Neural progenitor cell (in vitro differentiated cells): ENCODE measurements around the gene TREM2. TPM values are rescaled to one million over a fixed set of nuclear protein-coding genes. Genes with fewer than 3 reads are reported as not detected.

ENCODE experiments used
- DNase-seq: peaks from one replicate; pipeline ENCODE4 v3.0.0-alpha.2; 2016; ENCODE audit warnings: low spot score
- H2AFZ ChIP-seq: fragments of 200-600 bp; sonication (generic); replicated peaks from 2 replicates; pipeline ENCODE4 v1.6.1; 2016; ENCODE audit warnings: antibody characterized with exemption
- H3F3A ChIP-seq: fragments of 200-600 bp; sonication (generic); 2 replicates; pipeline ENCODE4 v1.6.1; 2016; ENCODE audit warnings: antibody characterized with exemption, low read depth
- H3K27ac ChIP-seq: fragments of 200-600 bp; sonication (generic); 2 replicates; pipeline ENCODE4 v1.5.1; 2016; ENCODE audit warnings: mild to moderate bottlenecking
- H3K27me3 ChIP-seq: fragments of 200-600 bp; sonication (generic); 2 replicates; pipeline ENCODE4 v1.6.1; 2016; ENCODE audit warnings: mild to moderate bottlenecking, moderate library complexity
- H3K36me3 ChIP-seq: fragments of 200-600 bp; sonication (generic); 2 replicates; pipeline ENCODE4 v1.5.1; 2016
- H3K4me1 ChIP-seq: fragments of 200-600 bp; sonication (generic); 2 replicates; pipeline ENCODE4 v1.6.1; 2016; ENCODE audit warnings: mixed run types
- H3K4me2 ChIP-seq: fragments of 200-600 bp; sonication (generic); 2 replicates; pipeline ENCODE4 v1.6.1; 2016
- H3K4me3 ChIP-seq: fragments of 200-600 bp; sonication (generic); 2 replicates; pipeline ENCODE4 v1.5.1; 2016
- H3K79me2 ChIP-seq: fragments of 200-600 bp; sonication (generic); 2 replicates; pipeline ENCODE4 v1.6.1; 2016; ENCODE audit warnings: low read depth
- H3K9ac ChIP-seq: fragments of 200-600 bp; sonication (generic); 2 replicates; pipeline ENCODE4 v1.6.1; 2016
- H3K9me3 ChIP-seq: fragments of 200-600 bp; sonication (generic); 2 replicates; pipeline ENCODE4 v1.5.1; 2016; ENCODE audit warnings: low read depth
- H4K20me1 ChIP-seq: fragments of 200-600 bp; sonication (generic); 2 replicates; pipeline ENCODE4 v1.6.1; 2016; ENCODE audit warnings: low read depth
- H3K27ac Mint-ChIP-seq: 3 replicates; pipeline ENCODE4 v1.8.0; 2021; ENCODE audit warnings: mixed read lengths
- H3K27me3 Mint-ChIP-seq: 2 replicates; pipeline ENCODE4 v1.8.0; 2022; ENCODE audit warnings: low read depth, mild to moderate bottlenecking, inconsistent platforms, moderate library complexity, mixed read lengths; ENCODE audit not compliant: insufficient read depth
- H3K36me3 Mint-ChIP-seq: 3 replicates; pipeline ENCODE4 v1.8.0; 2021; ENCODE audit warnings: mixed read lengths
- H3K4me1 Mint-ChIP-seq: 3 replicates; pipeline ENCODE4 v1.8.0; 2021; ENCODE audit warnings: mixed read lengths
- H3K4me3 Mint-ChIP-seq: 3 replicates; pipeline ENCODE4 v1.8.0; 2021; ENCODE audit warnings: mild to moderate bottlenecking, moderate library complexity, mixed read lengths
- H3K9me3 Mint-ChIP-seq: 3 replicates; pipeline ENCODE4 v1.8.0; 2020; ENCODE audit warnings: mixed read lengths
- CTCF ChIP-seq: fragments of 200-600 bp; sonication (generic); IDR thresholded peaks from 2 replicates; pipeline ENCODE4 v1.5.1; 2017; ENCODE audit warnings: antibody characterized with exemption, mild to moderate bottlenecking
- EZH2 ChIP-seq: fragments of 200-600 bp; sonication (generic); IDR thresholded peaks from 2 replicates; pipeline ENCODE4 v1.6.1; 2017; ENCODE audit warnings: antibody characterized with exemption, mild to moderate bottlenecking, moderate library complexity
- EZH2phosphoT487 ChIP-seq: fragments of 200-600 bp; sonication (generic); IDR thresholded peaks from 2 replicates; pipeline ENCODE4 v1.6.1; 2017; ENCODE audit warnings: antibody characterized with exemption
- total RNA-seq: library from RNA; depleted of rRNA; stranded (reverse); fragments of >200 nt; gene quantifications from 2 replicates; pipeline ENCODE4 v1.2.3, GENCODE V29; 2015; ENCODE audit warnings: low replicate concordance

TREM2 gene
- total RNA-seq, 1 donor from 2014 or later, result not detected

DNA sequence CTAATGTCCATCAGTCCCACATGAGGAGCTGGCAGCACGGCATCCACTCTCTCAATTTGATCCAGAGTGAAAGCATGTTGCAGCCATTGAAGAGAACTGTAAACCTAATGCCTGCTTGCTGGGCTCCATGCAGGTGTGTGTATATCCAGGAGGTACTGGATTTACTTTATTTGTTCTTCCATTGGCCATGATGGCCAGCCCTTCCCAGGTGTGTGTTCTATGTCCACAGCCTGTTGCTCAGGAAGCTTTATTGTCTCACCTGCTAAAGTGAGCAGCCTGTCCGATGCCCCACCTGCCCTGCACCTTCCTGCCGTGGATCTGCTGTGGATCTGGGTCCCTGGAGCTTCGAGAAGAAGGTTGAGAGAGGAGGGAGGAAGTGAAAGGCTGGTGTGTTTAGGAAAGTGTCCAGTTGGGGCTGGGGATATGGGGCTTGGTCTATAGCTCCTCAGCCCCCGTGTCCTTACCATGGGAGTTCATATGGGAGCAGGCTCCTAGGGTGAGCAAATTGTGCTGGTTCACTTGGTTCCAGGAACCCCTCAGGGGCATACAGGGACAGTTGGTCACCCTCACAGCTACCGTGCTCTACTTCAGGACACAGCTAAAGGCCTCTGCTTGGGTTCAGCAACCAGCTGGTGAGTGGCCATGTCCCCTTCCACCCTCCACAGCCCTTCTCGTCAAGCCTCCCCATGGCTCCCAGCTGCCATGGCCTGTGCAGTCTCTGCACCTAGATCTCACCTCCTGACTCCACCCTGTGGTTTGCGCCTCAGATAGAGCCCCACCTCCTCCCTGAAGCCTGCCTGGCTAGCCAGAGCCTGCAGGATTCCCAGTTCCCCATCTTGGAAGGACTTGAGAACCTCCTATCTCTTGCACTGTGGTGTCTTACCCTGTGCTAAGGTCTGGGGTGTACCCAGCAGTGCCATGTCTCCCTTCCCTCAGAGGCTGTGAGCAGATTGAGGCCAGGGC is 25.3 kb upstream of the TREM2 start:
- Mint-ChIP-seq H3K4me1 (peaks cover 2% of the 10 kb centered on the region), H3K9me3 (peaks cover 11% of the 10 kb centered on the region), H3K27ac (no peak overlapping the region), H3K36me3 (no peaks in the 10 kb centered on the region), H3K4me3 (no peak overlapping the region), H3K27me3 (peaks cover 13% of the 10 kb centered on the region)
- Histone ChIP-seq H3F3A (no peaks in the 10 kb centered on the region), H3K27me3 (no peaks in the 10 kb centered on the region), H3K36me3 (no peaks in the 10 kb centered on the region), H4K20me1 (no peaks in the 10 kb centered on the region), H3K79me2 (no peaks in the 10 kb centered on the region), H2AFZ (no peak overlapping the region), H3K27ac (no peak overlapping the region), H3K4me2 (no peak overlapping the region), H3K4me3 (no peak overlapping the region), H3K4me1 (no peaks in the 10 kb centered on the region), H3K9ac (no peak overlapping the region), H3K9me3 (no peaks in the 10 kb centered on the region)
- TF ChIP-seq EZH2phosphoT487 (no peak), CTCF (no peak), EZH2 (no peak)
- no peak for DNase-seq

- Histone ChIP-seq H3K27me3 (no peaks in the 10 kb centered on the region), H3K4me1 (no peaks in the 10 kb centered on the region), H3K79me2 (no peaks in the 10 kb centered on the region), H3K27ac (no peak overlapping the region), H3K9ac (no peak overlapping the region), H3K9me3 (no peaks in the 10 kb centered on the region), H3K36me3 (no peaks in the 10 kb centered on the region), H3F3A (no peaks in the 10 kb centered on the region), H4K20me1 (no peaks in the 10 kb centered on the region), H2AFZ (no peak overlapping the region), H3K4me3 (no peak overlapping the region), H3K4me2 (no peak overlapping the region)
- H3K9me3 Mint-ChIP-seq, result peaks cover 11% of the 10 kb centered on the region
- H3K4me3 Mint-ChIP-seq, result no peak overlapping the region
- H3K36me3 Mint-ChIP-seq, result no peaks in the 10 kb centered on the region
- TF ChIP-seq EZH2phosphoT487 (no peak), CTCF (no peak), EZH2 (no peak)
- no peaks in the 10 kb centered on the region for H3K4me1 Mint-ChIP-seq
- no peak overlapping the region for H3K27ac Mint-ChIP-seq
- peaks cover 15% of the 10 kb centered on the region for H3K27me3 Mint-ChIP-seq
- DNase-seq, result no peak
Observed at GRCh38 chr6:41186031-41186562, 23.2 kb upstream of the TREM2 start.

DNA sequence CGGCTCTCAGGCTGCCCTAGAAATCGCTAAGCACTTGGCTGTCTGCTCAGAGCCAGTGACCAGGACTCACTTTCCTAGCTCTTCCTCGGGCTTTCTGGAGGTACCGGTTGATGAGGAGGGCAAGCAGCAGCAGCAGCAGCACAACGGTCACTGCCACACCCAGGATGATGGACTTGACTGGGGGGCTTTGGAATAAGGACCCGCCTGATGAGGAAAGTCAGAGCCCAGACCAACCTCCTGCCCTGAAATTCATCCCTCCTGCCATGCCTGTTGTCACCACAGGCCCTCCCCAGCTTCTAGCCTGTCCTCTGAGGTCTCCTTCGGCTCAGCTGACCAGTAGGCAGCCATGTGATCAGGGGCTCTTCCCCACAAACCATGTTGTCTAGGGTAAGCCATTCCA is 21.8 kb upstream of the TREM2 start:
- H3K27me3 ChIP-seq, result no peaks in the 10 kb centered on the region
- no peaks in the 10 kb centered on the region for H4K20me1 ChIP-seq
- DNase-seq, result no peak
- no peaks in the 10 kb centered on the region for H3F3A ChIP-seq
- H3K27ac ChIP-seq, result no peak overlapping the region
- H3K9ac ChIP-seq, result no peak overlapping the region
- H3K79me2 ChIP-seq, result no peaks in the 10 kb centered on the region
- Mint-ChIP-seq H3K36me3 (no peaks in the 10 kb centered on the region), H3K4me3 (no peak overlapping the region), H3K27ac (no peak overlapping the region), H3K27me3 (peaks cover 11% of the 10 kb centered on the region), H3K9me3 (peaks cover 2% of the 10 kb centered on the region), H3K4me1 (no peaks in the 10 kb centered on the region)
- H3K36me3 ChIP-seq, result no peaks in the 10 kb centered on the region
- no peaks in the 10 kb centered on the region for H3K9me3 ChIP-seq
- no peaks in the 10 kb centered on the region for H3K4me1 ChIP-seq
- no peak overlapping the region for H3K4me3 ChIP-seq
- H3K4me2 ChIP-seq, result no peak overlapping the region
- no peak for TF ChIP-seq EZH2
- H2AFZ ChIP-seq, result no peak overlapping the region
